HepG2 (cell line): ENCODE data around the gene PARD3.

ENCODE experiments used
- ATF1 ChIP-seq: IDR thresholded peaks from 2 replicates; pipeline ENCODE4 v1.6.1; 2016; ENCODE audit warnings: mild to moderate bottlenecking, control low read depth
- CHD4 ChIP-seq: fragments of 200-600 bp; sonication (generic); IDR thresholded peaks from 2 replicates; pipeline ENCODE4 v1.7.0; 2017; ENCODE audit warnings: mild to moderate bottlenecking, low read length, borderline replicate concordance
- EZH2 ChIP-seq: conservative IDR thresholded peaks from 2 replicates; pipeline ENCODE4 v1.6.1; 2012; ENCODE audit warnings: mild to moderate bottlenecking, low read depth, low read length, moderate library complexity
- HMGA1 ChIP-seq: sonication (generic); formaldehyde crosslinking; conservative IDR thresholded peaks from 2 replicates; pipeline ENCODE4 v1.4.0; 2020; ENCODE audit warnings: missing genetic modification reagents
- MYNN ChIP-seq: sonication (generic); formaldehyde crosslinking; IDR thresholded peaks from 2 replicates; pipeline ENCODE4 v1.4.0; 2020; ENCODE audit warnings: mild to moderate bottlenecking, low read depth, missing genetic modification reagents
- U2AF1 ChIP-seq: fragments of 200-400 bp; formaldehyde crosslinking; optimal IDR thresholded peaks from 2 replicates; pipeline ENCODE3; 2017; ENCODE audit warnings: mild to moderate bottlenecking, low read depth, low read length
- ZBTB7A ChIP-seq: sonication (generic); formaldehyde crosslinking; IDR thresholded peaks from 2 replicates; pipeline ENCODE4 v1.8.0; 2022; ENCODE audit warnings: mild to moderate bottlenecking, missing genetic modification reagents
- ZNF878 ChIP-seq: sonication (generic); formaldehyde crosslinking; IDR thresholded peaks from 2 replicates; pipeline ENCODE4 v1.8.1; 2023; ENCODE audit warnings: mild to moderate bottlenecking, missing genetic modification reagents, moderate library complexity
- TF ChIP-seq, protein P1 (sequence below): fragments of 450-650 bp; IDR thresholded peaks from 2 replicates; pipeline ENCODE4 v1.6.1; 2016
- TF ChIP-seq, protein P2 (sequence below): IDR thresholded peaks from 2 replicates; pipeline ENCODE4 v1.6.1; 2018; ENCODE audit warnings: missing genetic modification reagents
- TF ChIP-seq, protein P3 (sequence below), 2 experiments: IDR thresholded peaks; 2 replicates each; pipeline ENCODE4 v1.6.1; 2011 to 2012; ENCODE audit warnings: low read length in 2 of 2, borderline replicate concordance in 1 of 2, low read depth in 1 of 2, mild to moderate bottlenecking in 1 of 2, moderate library complexity in 1 of 2
- TF ChIP-seq, protein P4 (sequence below): sonication (generic); formaldehyde crosslinking; IDR thresholded peaks from 2 replicates; pipeline ENCODE4 v1.5.0; 2020; ENCODE audit warnings: mild to moderate bottlenecking, missing genetic modification reagents, moderate library complexity
- TF ChIP-seq, protein P5 (sequence below): sonication (generic); formaldehyde crosslinking; IDR thresholded peaks from 2 replicates; pipeline ENCODE4 v1.8.1; 2023; ENCODE audit warnings: missing genetic modification reagents, inconsistent platforms, borderline replicate concordance
- TF ChIP-seq, protein P6 (sequence below): sonication (generic); formaldehyde crosslinking; IDR thresholded peaks from 2 replicates; pipeline ENCODE4 v1.9.0; 2022; ENCODE audit warnings: low read depth, missing genetic modification reagents

DNA sequence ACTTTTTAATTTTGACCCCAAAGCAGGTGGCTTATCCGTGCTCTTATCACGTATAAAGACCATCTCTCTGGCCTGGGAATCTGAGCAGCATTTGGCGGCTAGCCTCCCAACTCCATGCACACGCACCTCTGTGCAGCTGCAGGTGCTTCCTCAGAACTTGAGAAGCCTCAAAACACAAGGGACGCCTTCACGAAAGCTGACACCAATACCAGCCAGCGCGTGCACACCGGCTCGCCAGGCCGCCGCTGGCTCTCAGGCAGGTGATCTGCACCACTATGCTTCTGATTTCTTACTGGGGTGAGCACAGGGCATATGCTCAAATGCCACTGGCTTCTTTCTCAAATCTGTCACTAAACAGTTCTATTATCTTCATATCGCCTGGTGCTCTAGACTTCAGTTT, 145.0 kb downstream of the PARD3 start:
- no peak for TF ChIP-seq MYNN
- TF ChIP-seq ATF1 (CRISPR knock-in tag), result no peak
- TF ChIP-seq, protein P1, sequence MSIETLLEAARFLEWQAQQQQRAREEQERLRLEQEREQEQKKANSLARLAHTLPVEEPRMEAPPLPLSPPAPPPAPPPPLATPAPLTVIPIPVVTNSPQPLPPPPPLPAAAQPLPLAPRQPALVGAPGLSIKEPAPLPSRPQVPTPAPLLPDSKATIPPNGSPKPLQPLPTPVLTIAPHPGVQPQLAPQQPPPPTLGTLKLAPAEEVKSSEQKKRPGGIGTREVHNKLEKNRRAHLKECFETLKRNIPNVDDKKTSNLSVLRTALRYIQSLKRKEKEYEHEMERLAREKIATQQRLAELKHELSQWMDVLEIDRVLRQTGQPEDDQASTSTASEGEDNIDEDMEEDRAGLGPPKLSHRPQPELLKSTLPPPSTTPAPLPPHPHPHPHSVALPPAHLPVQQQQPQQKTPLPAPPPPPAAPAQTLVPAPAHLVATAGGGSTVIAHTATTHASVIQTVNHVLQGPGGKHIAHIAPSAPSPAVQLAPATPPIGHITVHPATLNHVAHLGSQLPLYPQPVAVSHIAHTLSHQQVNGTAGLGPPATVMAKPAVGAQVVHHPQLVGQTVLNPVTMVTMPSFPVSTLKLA, result no peak
- no peak for TF ChIP-seq HMGA1 (CRISPR knock-in tag)
- TF ChIP-seq, protein P2, sequence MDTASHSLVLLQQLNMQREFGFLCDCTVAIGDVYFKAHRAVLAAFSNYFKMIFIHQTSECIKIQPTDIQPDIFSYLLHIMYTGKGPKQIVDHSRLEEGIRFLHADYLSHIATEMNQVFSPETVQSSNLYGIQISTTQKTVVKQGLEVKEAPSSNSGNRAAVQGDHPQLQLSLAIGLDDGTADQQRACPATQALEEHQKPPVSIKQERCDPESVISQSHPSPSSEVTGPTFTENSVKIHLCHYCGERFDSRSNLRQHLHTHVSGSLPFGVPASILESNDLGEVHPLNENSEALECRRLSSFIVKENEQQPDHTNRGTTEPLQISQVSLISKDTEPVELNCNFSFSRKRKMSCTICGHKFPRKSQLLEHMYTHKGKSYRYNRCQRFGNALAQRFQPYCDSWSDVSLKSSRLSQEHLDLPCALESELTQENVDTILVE (CRISPR knock-in tag), result no peak
- no peak for TF ChIP-seq U2AF1
- TF ChIP-seq, protein P3, sequence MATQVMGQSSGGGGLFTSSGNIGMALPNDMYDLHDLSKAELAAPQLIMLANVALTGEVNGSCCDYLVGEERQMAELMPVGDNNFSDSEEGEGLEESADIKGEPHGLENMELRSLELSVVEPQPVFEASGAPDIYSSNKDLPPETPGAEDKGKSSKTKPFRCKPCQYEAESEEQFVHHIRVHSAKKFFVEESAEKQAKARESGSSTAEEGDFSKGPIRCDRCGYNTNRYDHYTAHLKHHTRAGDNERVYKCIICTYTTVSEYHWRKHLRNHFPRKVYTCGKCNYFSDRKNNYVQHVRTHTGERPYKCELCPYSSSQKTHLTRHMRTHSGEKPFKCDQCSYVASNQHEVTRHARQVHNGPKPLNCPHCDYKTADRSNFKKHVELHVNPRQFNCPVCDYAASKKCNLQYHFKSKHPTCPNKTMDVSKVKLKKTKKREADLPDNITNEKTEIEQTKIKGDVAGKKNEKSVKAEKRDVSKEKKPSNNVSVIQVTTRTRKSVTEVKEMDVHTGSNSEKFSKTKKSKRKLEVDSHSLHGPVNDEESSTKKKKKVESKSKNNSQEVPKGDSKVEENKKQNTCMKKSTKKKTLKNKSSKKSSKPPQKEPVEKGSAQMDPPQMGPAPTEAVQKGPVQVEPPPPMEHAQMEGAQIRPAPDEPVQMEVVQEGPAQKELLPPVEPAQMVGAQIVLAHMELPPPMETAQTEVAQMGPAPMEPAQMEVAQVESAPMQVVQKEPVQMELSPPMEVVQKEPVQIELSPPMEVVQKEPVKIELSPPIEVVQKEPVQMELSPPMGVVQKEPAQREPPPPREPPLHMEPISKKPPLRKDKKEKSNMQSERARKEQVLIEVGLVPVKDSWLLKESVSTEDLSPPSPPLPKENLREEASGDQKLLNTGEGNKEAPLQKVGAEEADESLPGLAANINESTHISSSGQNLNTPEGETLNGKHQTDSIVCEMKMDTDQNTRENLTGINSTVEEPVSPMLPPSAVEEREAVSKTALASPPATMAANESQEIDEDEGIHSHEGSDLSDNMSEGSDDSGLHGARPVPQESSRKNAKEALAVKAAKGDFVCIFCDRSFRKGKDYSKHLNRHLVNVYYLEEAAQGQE (IDR thresholded peaks at IDR 0.05; ENCODE audit: borderline replicate concordance in 1 of 2, low read depth in 1 of 2, low read length in 2 of 2), result no peak
- TF ChIP-seq, protein P4, sequence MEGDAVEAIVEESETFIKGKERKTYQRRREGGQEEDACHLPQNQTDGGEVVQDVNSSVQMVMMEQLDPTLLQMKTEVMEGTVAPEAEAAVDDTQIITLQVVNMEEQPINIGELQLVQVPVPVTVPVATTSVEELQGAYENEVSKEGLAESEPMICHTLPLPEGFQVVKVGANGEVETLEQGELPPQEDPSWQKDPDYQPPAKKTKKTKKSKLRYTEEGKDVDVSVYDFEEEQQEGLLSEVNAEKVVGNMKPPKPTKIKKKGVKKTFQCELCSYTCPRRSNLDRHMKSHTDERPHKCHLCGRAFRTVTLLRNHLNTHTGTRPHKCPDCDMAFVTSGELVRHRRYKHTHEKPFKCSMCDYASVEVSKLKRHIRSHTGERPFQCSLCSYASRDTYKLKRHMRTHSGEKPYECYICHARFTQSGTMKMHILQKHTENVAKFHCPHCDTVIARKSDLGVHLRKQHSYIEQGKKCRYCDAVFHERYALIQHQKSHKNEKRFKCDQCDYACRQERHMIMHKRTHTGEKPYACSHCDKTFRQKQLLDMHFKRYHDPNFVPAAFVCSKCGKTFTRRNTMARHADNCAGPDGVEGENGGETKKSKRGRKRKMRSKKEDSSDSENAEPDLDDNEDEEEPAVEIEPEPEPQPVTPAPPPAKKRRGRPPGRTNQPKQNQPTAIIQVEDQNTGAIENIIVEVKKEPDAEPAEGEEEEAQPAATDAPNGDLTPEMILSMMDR (CRISPR knock-in tag), result no peak
- TF ChIP-seq EZH2, result no peak
- TF ChIP-seq, protein P5, sequence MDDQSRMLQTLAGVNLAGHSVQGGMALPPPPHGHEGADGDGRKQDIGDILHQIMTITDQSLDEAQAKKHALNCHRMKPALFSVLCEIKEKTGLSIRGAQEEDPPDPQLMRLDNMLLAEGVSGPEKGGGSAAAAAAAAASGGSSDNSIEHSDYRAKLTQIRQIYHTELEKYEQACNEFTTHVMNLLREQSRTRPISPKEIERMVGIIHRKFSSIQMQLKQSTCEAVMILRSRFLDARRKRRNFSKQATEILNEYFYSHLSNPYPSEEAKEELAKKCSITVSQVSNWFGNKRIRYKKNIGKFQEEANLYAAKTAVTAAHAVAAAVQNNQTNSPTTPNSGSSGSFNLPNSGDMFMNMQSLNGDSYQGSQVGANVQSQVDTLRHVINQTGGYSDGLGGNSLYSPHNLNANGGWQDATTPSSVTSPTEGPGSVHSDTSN (CRISPR knock-in tag), result no peak
- no peak for TF ChIP-seq CHD4
- TF ChIP-seq, protein P6, sequence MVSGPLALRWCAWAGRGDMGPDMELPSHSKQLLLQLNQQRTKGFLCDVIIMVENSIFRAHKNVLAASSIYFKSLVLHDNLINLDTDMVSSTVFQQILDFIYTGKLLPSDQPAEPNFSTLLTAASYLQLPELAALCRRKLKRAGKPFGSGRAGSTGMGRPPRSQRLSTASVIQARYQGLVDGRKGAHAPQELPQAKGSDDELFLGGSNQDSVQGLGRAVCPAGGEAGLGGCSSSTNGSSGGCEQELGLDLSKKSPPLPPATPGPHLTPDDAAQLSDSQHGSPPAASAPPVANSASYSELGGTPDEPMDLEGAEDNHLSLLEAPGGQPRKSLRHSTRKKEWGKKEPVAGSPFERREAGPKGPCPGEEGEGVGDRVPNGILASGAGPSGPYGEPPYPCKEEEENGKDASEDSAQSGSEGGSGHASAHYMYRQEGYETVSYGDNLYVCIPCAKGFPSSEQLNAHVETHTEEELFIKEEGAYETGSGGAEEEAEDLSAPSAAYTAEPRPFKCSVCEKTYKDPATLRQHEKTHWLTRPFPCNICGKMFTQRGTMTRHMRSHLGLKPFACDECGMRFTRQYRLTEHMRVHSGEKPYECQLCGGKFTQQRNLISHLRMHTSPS (CRISPR knock-in tag), result no peak
- no peak for TF ChIP-seq ZBTB7A
- no peak for TF ChIP-seq ZNF878 (CRISPR knock-in tag)
